Activated CD4-positive, CD25-positive, alpha-beta regulatory T cell treated with anti-CD3 and anti-CD28 coated beads, Interleukin-2, amount 50 U/mL, for 72 hours (primary cell): Measurements from ENCODE around the gene POLR2J.
"Not testable (repeated sequence)": the region's sequence is repeated elsewhere in the genome, so short reads cannot be mapped to it uniquely, and the experiment has no call there.

Source experiments
- DNase-seq: peaks from one replicate; pipeline ENCODE4 v3.0.0; 2021

The POLR2J gene

GRCh38 chr7:102463841-102464576, 14.7 kb downstream of the POLR2J start:
- DNase-seq, result no peak

- DNase-seq, result no peak
These were observed 18.3 kb downstream of the POLR2J start for GRCh38 chr7:102460467-102460866.

- no peak for DNase-seq
These were observed 19.4 kb downstream of the POLR2J start for GRCh38 chr7:102459221-102459844.

GRCh38 chr7:102457352-102457924, 21.3 kb downstream of the POLR2J start:
- DNase-seq, result no peak

GRCh38 chr7:102456327-102456726, 22.4 kb downstream of the POLR2J start:
- no peak for DNase-seq

- DNase-seq, result no peak
These were observed 23.1 kb downstream of the POLR2J start for GRCh38 chr7:102455596-102455995.

GRCh38 chr7:102454932-102455331, 23.8 kb downstream of the POLR2J start:
- not testable (repeated sequence) for DNase-seq

- DNase-seq, result no peak
These were observed 24.3 kb downstream of the POLR2J start for GRCh38 chr7:102454468-102454867.

- DNase-seq, result no peak
These were observed 25.4 kb downstream of the POLR2J start for GRCh38 chr7:102453319-102453718.

GRCh38 chr7:102452451-102452850, 26.3 kb downstream of the POLR2J start:
- no peak for DNase-seq

GRCh38 chr7:102451371-102452054, 27.2 kb downstream of the POLR2J start:
- no peak for DNase-seq

- DNase-seq, result no peak
These were observed 28.5 kb downstream of the POLR2J start for GRCh38 chr7:102450242-102450641.

- no peak for DNase-seq
These were observed 29.6 kb downstream of the POLR2J start for GRCh38 chr7:102449136-102449535.

- no peak for DNase-seq
These were observed 31.4 kb downstream of the POLR2J start for GRCh38 chr7:102447311-102447710.

- DNase-seq, result no peak
These were observed 32.1 kb downstream of the POLR2J start for GRCh38 chr7:102446387-102447156.

GRCh38 chr7:102445674-102446071, 33.0 kb downstream of the POLR2J start:
- DNase-seq, result no peak

GRCh38 chr7:102444961-102445673, 33.6 kb downstream of the POLR2J start:
- no peak for DNase-seq

- DNase-seq, result no peak
These were observed 38.5 kb downstream of the POLR2J start for GRCh38 chr7:102439963-102440795.

GRCh38 chr7:102436118-102436517, 42.6 kb downstream of the POLR2J start:
- DNase-seq, result no peak

GRCh38 chr7:102434039-102434486, 44.7 kb downstream of the POLR2J start:
- no peak for DNase-seq
